Transverse colon (tissue), 3 donors: ENCODE results near the gene NT5DC3.

Source experiments
- POLR2A ChIP-seq: fragments of 450-650 bp; IDR thresholded peaks from one replicate; pipeline ENCODE4 v1.6.1; 2016; ENCODE audit warnings: antibody characterized with exemption, mild to moderate bottlenecking, moderate library complexity
- POLR2AphosphoS5 ChIP-seq, 3 donors: sonication (generic); formaldehyde crosslinking; IDR thresholded peaks; one replicate each; pipeline ENCODE4 v1.6.1; 2016; ENCODE audit warnings: antibody characterized with exemption in 3 of 3

DNA sequence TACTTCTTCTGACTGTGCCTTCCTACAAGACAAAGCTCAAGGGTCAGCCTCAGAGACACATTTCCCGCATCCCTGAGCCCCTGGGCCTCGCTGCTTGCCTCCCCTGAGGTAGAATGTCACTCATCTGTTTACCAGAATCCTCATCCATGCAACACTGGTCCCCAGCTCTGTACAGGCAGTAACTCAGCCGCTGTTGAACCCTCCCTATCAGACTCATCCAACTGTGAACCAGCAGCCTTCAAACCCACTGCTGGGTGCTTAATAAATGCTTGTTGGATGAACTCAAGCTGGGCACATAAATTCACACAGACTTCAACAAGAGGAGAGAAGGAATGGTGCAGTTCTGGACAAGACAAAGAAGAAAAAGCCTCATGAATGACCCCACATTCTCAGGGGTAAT lies 6.1 kb downstream of the NT5DC3 start:
- no peak for TF ChIP-seq POLR2A
- no peak for TF ChIP-seq POLR2AphosphoS5 (IDR thresholded peaks at IDR 0.05)
